Neuronal stem cell (in vitro differentiated cells): ENCODE results near the gene ABCC8. TPM values are rescaled to one million over a fixed set of nuclear protein-coding genes. Genes with fewer than 3 reads are reported as not detected.

Experiments
- DNase-seq: peaks from one replicate; pipeline ENCODE4 v3.0.0-alpha.2; 2013; ENCODE audit warnings: low spot score
- H2AFZ ChIP-seq: one replicate; pipeline ENCODE4 v1.6.1; 2013; ENCODE audit warnings: mild to moderate bottlenecking, low read length, inconsistent platforms
- H2AK5ac ChIP-seq: 2 replicates; pipeline ENCODE4 v1.6.1; 2013; ENCODE audit warnings: low read depth, mild to moderate bottlenecking, inconsistent platforms, low read length, moderate library complexity, mixed read lengths
- H2BK120ac ChIP-seq: 2 replicates; pipeline ENCODE4 v1.6.1; 2013; ENCODE audit warnings: low read depth, mild to moderate bottlenecking, inconsistent platforms, low read length, moderate library complexity, mixed read lengths
- H2BK12ac ChIP-seq: one replicate; pipeline ENCODE4 v1.6.1; 2013; ENCODE audit warnings: low read length, inconsistent platforms
- H2BK15ac ChIP-seq: 2 replicates; pipeline ENCODE4 v1.6.1; 2013; ENCODE audit warnings: mild to moderate bottlenecking, low read length, inconsistent platforms, mixed read lengths
- H2BK5ac ChIP-seq: one replicate; pipeline ENCODE4 v1.6.1; 2013; ENCODE audit warnings: inconsistent platforms, mild to moderate bottlenecking, low read length, moderate library complexity
- H3K14ac ChIP-seq: one replicate; pipeline ENCODE4 v1.6.1; 2013; ENCODE audit warnings: low read length, inconsistent platforms
- H3K18ac ChIP-seq: 2 replicates; pipeline ENCODE4 v1.6.1; 2013; ENCODE audit warnings: low read length, inconsistent platforms
- H3K23ac ChIP-seq: 2 replicates; pipeline ENCODE4 v1.6.1; 2013; ENCODE audit warnings: low read depth, mild to moderate bottlenecking, mixed read lengths, low read length, inconsistent platforms; ENCODE audit not compliant: poor library complexity
- H3K27ac ChIP-seq: replicated peaks from 3 replicates; pipeline ENCODE4 v1.5.1; 2013; ENCODE audit warnings: low read length, inconsistent platforms
- H3K27me3 ChIP-seq, 3 experiments: 2 replicates each; pipeline ENCODE4 v1.6.1; 2013; ENCODE audit warnings: low read length in 3 of 3, mild to moderate bottlenecking in 2 of 3, inconsistent platforms in 1 of 3, low read depth in 1 of 3, mixed read lengths in 1 of 3, moderate library complexity in 1 of 3; ENCODE audit not compliant: control insufficient read depth in 3 of 3, insufficient read depth in 3 of 3
- H3K36me3 ChIP-seq, 2 donors: replicated peaks in 1 of 2; 2 replicates each; pipeline ENCODE4 v1.6.1; 2013; ENCODE audit warnings: low read length in 2 of 2; ENCODE audit not compliant: control insufficient read depth in 2 of 2, insufficient read depth in 2 of 2
- H3K4ac ChIP-seq: 2 replicates; pipeline ENCODE4 v1.6.1; 2013; ENCODE audit warnings: inconsistent platforms, mild to moderate bottlenecking, low read length, moderate library complexity
- H3K4me1 ChIP-seq, 2 donors: 1 replicate in 1 of 2; 2 replicates in 1 of 2; pipeline ENCODE4 v1.6.1; 2013; ENCODE audit warnings: low read length in 2 of 2, low read depth in 1 of 2; ENCODE audit not compliant: control insufficient read depth in 2 of 2, insufficient read depth in 1 of 2
- H3K4me2 ChIP-seq: one replicate; pipeline ENCODE4 v1.6.1; 2013; ENCODE audit warnings: mild to moderate bottlenecking, low read length, inconsistent platforms; ENCODE audit not compliant: insufficient read depth, poor library complexity, severe bottlenecking
- H3K4me3 ChIP-seq, 2 donors: 2 replicates each; pipeline ENCODE4 v1.5.1; 2013; ENCODE audit warnings: low read length in 2 of 2, mild to moderate bottlenecking in 2 of 2, inconsistent platforms in 1 of 2, moderate library complexity in 1 of 2
- H3K79me1 ChIP-seq: one replicate; pipeline ENCODE4 v1.6.1; 2013; ENCODE audit warnings: low read depth, mild to moderate bottlenecking, inconsistent platforms, low read length, moderate library complexity
- H3K9ac ChIP-seq: one replicate; pipeline ENCODE4 v1.6.1; 2013; ENCODE audit warnings: mild to moderate bottlenecking, low read depth, low read length, inconsistent platforms; ENCODE audit not compliant: poor library complexity
- H3K9me3 ChIP-seq, 2 donors: replicated peaks in 1 of 2; 2 replicates each; pipeline versions ENCODE3 to v1.6.1; 2013; ENCODE audit warnings: low read length in 2 of 2, mild to moderate bottlenecking in 2 of 2, inconsistent platforms in 1 of 2, low read depth in 1 of 2, mixed read lengths in 1 of 2, moderate library complexity in 1 of 2; ENCODE audit not compliant: control insufficient read depth in 2 of 2, insufficient read depth in 1 of 2
- H4K8ac ChIP-seq: one replicate; pipeline ENCODE4 v1.6.1; 2013; ENCODE audit warnings: low read depth, mild to moderate bottlenecking, inconsistent platforms, low read length, moderate library complexity
- H4K91ac ChIP-seq: one replicate; pipeline ENCODE4 v1.6.1; 2013; ENCODE audit warnings: low read length, low read depth, mild to moderate bottlenecking, inconsistent platforms; ENCODE audit not compliant: poor library complexity
- WGBS, 2 donors: extraction: QIAGEN DNeasy Blood & Tissue Kit; methylation state at CpG; one replicate each; pipeline ENCODE4 v1.1.7; 2013; ENCODE audit warnings: missing lambda C conversion rate in 2 of 2, mixed read lengths in 1 of 2; ENCODE audit not compliant: insufficient read length in 2 of 2, insufficient replicate concordance in 1 of 2; ENCODE audit errors: extremely low coverage in 2 of 2; 5-methylcytosine and 5-hydroxymethylcytosine counted together
- polyA plus RNA-seq, 2 experiments: library from polyadenylated mRNA; stranded (reverse); fragments of 200-250 nt; gene quantifications; one replicate each; pipeline ENCODE4 v1.2.3, GENCODE V29; 2013

Gene ABCC8
- polyA plus RNA-seq (2013, experiment 1 of 2) = 0.85 TPM
- polyA plus RNA-seq (2013, experiment 2 of 2) = 0.51 TPM

DNA sequence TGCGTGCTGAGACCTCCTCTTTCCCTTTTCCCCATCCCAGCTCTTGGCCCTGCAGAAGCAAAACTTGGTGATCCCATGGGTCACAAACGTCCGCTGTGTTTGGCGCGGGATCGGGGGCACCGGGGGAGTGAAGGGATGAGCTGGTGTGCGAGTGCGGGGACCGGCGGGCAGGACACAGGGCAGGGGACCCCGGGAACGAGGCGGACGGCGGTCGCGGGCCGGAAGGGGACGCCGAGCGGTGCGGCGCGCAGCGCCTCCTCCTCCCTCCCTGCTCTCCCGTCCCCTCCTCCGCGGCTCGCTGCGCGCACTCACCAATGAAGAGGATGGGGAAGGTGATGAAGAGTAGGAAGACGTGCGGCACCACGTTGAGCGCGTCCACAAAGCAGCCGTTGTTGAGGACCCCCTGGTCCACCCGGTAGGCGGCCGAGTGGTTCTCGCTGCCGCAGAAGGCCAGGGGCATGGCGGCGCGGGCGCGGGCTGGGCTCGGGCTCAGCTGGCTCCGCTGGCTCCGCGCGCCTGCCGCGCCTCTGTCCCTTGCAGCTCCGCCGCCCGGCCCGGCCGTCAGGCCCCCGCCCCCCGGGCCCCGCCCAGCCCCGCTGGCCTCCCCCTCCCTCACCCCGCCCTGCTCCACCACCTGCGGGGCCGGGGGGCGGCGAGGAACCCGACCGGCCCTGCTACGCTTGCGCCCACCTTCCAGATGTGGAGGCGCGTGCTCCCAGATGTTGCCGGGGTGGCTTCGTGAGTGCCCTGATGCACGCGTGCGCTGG, at the start of gene ABCC8:
ABCC8 (minus strand) TSS at position 529 of the 767 bp plus-strand sequence; CDS start at position 460, 69 bp downstream.
- peak within 1 kb of the TSS; percentile 82 for H3K18ac ChIP-seq
- WGBS, 2 donors = no CpG with 5 or more reads among the region's 80 CpGs
- no peak within 1 kb of the TSS for H4K91ac ChIP-seq
- H3K9me3 ChIP-seq = peaks cover 0 to 4% of the 10 kb centered on the region in 2 donors
- no peaks in the 10 kb centered on the region for H3K79me1 ChIP-seq
- peak within 1 kb of the TSS; percentile 98 for H3K4me2 ChIP-seq
- peak within 1 kb of the TSS; percentile 87 for H3K9ac ChIP-seq
- peak within 1 kb of the TSS; percentile 77 for H2BK12ac ChIP-seq
- peak within 1 kb of the TSS; percentile 92 for H3K14ac ChIP-seq
- H3K27me3 ChIP-seq = peaks cover 12 to 87% (median 51%) of the 10 kb centered on the region in 3 experiments
- H3K36me3 ChIP-seq = no peaks in the 10 kb centered on the region
- no peak for DNase-seq
- H2AFZ ChIP-seq = peak within 1 kb of the TSS; percentile 90
- no peak within 1 kb of the TSS for H2BK5ac ChIP-seq
- no peak within 1 kb of the TSS for H4K8ac ChIP-seq
- H3K4ac ChIP-seq = no peak within 1 kb of the TSS
- peak within 1 kb of the TSS; percentile 28 for H3K23ac ChIP-seq
- no peak within 1 kb of the TSS for H2AK5ac ChIP-seq
- H2BK120ac ChIP-seq = no peak within 1 kb of the TSS
- H2BK15ac ChIP-seq = peak within 1 kb of the TSS; percentile 69
- H3K27ac ChIP-seq = no peak within 1 kb of the TSS
- peak within 1 kb of the TSS; percentile 51 to 80 for H3K4me3 ChIP-seq
- H3K4me1 ChIP-seq = peaks cover 4 to 21% of the 10 kb centered on the region in 2 donors

DNA sequence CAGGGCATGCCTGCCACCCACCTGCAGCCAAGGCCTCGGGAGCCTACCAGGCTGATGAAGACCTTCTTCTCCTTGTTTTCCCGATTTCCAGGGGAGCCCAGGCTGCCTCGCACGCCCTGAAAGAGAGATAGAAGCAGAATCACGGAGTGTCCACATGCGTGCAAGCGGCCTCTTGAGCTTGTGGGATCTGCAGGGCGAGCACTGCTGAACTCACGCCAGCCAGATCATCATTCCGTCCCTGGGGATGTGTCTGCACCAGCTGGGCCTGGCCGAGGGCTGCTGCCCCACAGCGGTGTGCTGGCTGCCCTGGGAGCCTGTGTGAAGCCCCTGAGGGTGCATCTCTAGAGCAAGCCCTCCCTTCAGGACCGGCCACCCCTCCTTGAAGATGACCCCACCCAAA, 49.7 kb upstream of the ABCC8 start:
- Histone ChIP-seq H3K14ac (no peak overlapping the region), H3K9ac (peak overlapping the region; percentile 34), H2BK15ac (peak overlapping the region; percentile 52), H3K4ac (no peak overlapping the region), H3K79me1 (no peaks in the 10 kb centered on the region), H2AK5ac (peak overlapping the region; percentile 59), H3K27me3 (peaks cover 0 to 43% (median 0%) of the 10 kb centered on the region in 3 experiments), H3K36me3 (no peaks in the 10 kb centered on the region), H2BK12ac (no peak overlapping the region), H2AFZ (no peak overlapping the region), H3K18ac (peak overlapping the region; percentile 66), H4K91ac (no peak overlapping the region), H3K4me1 (peaks cover 0 to 13% of the 10 kb centered on the region in 2 donors), H3K4me2 (no peak overlapping the region), H3K9me3 (no peaks in the 10 kb centered on the region), H2BK5ac (peak overlapping the region; percentile 17), H3K23ac (no peak overlapping the region), H3K4me3 (no peak overlapping the region), H4K8ac (peak overlapping the region; percentile 66), H2BK120ac (no peak overlapping the region), H3K27ac (no peak overlapping the region)
- DNase-seq = no peak
- no CpG with 5 or more reads among the region's 13 CpGs for WGBS, 2 donors

DNA sequence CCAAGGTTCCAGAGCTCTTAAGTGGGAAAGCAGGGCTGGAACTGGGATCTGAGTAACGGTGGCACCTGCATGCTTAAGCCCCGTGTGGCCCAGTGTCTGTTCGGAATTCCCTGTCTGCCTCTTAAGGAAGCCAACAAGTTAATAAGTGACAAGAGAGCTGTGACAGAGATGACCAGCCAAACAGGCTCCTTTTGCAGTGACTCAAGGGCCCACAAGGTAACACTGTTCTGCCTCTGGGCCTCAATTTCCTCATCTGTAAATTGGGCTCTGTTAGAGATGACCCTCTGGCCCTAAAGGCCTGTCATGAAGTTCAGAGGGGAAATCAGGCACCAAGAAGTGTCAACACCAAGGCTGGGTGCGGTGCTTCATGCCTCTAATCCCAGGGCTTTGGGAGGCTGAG, 48.9 kb upstream of the ABCC8 start:
- Histone ChIP-seq H3K27me3 (peaks cover 0 to 42% (median 0%) of the 10 kb centered on the region in 3 experiments), H3K36me3 (no peaks in the 10 kb centered on the region), H3K27ac (no peak overlapping the region), H4K8ac (no peak overlapping the region), H2AK5ac (no peak overlapping the region), H3K23ac (no peak overlapping the region), H2BK120ac (no peak overlapping the region), H3K9ac (no peak overlapping the region), H2AFZ (no peak overlapping the region), H3K18ac (no peak overlapping the region), H2BK12ac (no peak overlapping the region), H3K4ac (no peak overlapping the region), H4K91ac (no peak overlapping the region), H2BK15ac (no peak overlapping the region), H3K79me1 (no peaks in the 10 kb centered on the region), H3K4me1 (peaks cover 0 to 12% of the 10 kb centered on the region in 2 donors), H3K4me2 (no peak overlapping the region), H3K4me3 (no peak overlapping the region), H2BK5ac (no peak overlapping the region), H3K14ac (no peak overlapping the region), H3K9me3 (no peaks in the 10 kb centered on the region)
- DNase-seq = no peak
- no CpG with 5 or more reads among the region's 4 CpGs for WGBS, 2 donors

DNA sequence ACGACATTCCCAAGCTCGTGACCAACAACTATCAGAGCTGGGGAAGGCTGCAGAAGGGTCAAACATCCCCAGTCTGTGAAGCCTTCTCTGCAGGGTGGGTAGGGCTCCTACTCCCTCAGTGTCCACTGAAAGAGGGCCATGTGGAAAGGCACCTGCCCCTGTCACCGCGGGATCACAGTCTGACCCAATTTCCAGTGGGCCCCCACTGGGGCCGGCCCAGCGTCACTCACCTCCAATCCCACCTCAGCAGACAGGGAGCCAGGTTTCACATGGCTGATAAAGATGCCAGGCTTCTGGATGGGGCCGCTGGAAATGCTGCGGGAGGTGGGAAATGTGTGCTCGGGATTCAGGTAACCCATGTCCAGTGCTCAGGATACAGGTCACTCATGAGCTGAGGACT, 47.6 kb upstream of the ABCC8 start:
- H2BK15ac ChIP-seq = no peak overlapping the region
- no peak overlapping the region for H3K23ac ChIP-seq
- DNase-seq = no peak
- H3K4me1 ChIP-seq = peaks cover 0 to 3% of the 10 kb centered on the region in 2 donors
- H4K91ac ChIP-seq = no peak overlapping the region
- no peak overlapping the region for H2AFZ ChIP-seq
- H2AK5ac ChIP-seq = no peak overlapping the region
- no peak overlapping the region for H2BK5ac ChIP-seq
- no peak overlapping the region for H3K27ac ChIP-seq
- no peak overlapping the region for H3K14ac ChIP-seq
- H3K27me3 ChIP-seq = peaks cover 0 to 33% (median 0%) of the 10 kb centered on the region in 3 experiments
- H3K4ac ChIP-seq = no peak overlapping the region
- no peak overlapping the region for H3K9ac ChIP-seq
- H3K36me3 ChIP-seq = no peaks in the 10 kb centered on the region
- WGBS, 2 donors = no CpG with 5 or more reads among the region's 9 CpGs
- no peak overlapping the region for H2BK12ac ChIP-seq
- no peaks in the 10 kb centered on the region for H3K79me1 ChIP-seq
- H3K9me3 ChIP-seq = no peaks in the 10 kb centered on the region
- H3K4me3 ChIP-seq = no peak overlapping the region
- no peak overlapping the region for H3K4me2 ChIP-seq
- no peak overlapping the region for H3K18ac ChIP-seq
- no peak overlapping the region for H4K8ac ChIP-seq
- no peak overlapping the region for H2BK120ac ChIP-seq
